Measurements from ENCODE around the gene SLC41A1. TPM values are rescaled to one million over a fixed set of nuclear protein-coding genes. Genes with fewer than 3 reads are reported as not detected.

SLC41A1 gene
- total RNA-seq, 1 donor from 2014 or later = 35.2 TPM

- no peak for DNase-seq (ENCODE audit: low spot score)
- H3K4me1 Mint-ChIP-seq (ENCODE audit: unreplicated experiment) = peaks cover 8% of the 10 kb centered on the region
- H3K27me3 Mint-ChIP-seq (ENCODE audit: unreplicated experiment) = no peaks in the 10 kb centered on the region
- H3K27ac Mint-ChIP-seq (ENCODE audit: unreplicated experiment) = no peak overlapping the region
- no peak overlapping the region for H3K4me3 Mint-ChIP-seq (ENCODE audit: unreplicated experiment)
- no peaks in the 10 kb centered on the region for H3K36me3 Mint-ChIP-seq (ENCODE audit: low read depth, unreplicated experiment)
- no peaks in the 10 kb centered on the region for H3K9me3 Mint-ChIP-seq (ENCODE audit: unreplicated experiment)
- TF ChIP-seq, protein P1, sequence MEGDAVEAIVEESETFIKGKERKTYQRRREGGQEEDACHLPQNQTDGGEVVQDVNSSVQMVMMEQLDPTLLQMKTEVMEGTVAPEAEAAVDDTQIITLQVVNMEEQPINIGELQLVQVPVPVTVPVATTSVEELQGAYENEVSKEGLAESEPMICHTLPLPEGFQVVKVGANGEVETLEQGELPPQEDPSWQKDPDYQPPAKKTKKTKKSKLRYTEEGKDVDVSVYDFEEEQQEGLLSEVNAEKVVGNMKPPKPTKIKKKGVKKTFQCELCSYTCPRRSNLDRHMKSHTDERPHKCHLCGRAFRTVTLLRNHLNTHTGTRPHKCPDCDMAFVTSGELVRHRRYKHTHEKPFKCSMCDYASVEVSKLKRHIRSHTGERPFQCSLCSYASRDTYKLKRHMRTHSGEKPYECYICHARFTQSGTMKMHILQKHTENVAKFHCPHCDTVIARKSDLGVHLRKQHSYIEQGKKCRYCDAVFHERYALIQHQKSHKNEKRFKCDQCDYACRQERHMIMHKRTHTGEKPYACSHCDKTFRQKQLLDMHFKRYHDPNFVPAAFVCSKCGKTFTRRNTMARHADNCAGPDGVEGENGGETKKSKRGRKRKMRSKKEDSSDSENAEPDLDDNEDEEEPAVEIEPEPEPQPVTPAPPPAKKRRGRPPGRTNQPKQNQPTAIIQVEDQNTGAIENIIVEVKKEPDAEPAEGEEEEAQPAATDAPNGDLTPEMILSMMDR (IDR thresholded peaks at IDR 0.05; ENCODE audit: unreplicated experiment) = no peak
Measured at GRCh38 chr1:205783433-205783795, 29.6 kb downstream of the SLC41A1 start.

DNA sequence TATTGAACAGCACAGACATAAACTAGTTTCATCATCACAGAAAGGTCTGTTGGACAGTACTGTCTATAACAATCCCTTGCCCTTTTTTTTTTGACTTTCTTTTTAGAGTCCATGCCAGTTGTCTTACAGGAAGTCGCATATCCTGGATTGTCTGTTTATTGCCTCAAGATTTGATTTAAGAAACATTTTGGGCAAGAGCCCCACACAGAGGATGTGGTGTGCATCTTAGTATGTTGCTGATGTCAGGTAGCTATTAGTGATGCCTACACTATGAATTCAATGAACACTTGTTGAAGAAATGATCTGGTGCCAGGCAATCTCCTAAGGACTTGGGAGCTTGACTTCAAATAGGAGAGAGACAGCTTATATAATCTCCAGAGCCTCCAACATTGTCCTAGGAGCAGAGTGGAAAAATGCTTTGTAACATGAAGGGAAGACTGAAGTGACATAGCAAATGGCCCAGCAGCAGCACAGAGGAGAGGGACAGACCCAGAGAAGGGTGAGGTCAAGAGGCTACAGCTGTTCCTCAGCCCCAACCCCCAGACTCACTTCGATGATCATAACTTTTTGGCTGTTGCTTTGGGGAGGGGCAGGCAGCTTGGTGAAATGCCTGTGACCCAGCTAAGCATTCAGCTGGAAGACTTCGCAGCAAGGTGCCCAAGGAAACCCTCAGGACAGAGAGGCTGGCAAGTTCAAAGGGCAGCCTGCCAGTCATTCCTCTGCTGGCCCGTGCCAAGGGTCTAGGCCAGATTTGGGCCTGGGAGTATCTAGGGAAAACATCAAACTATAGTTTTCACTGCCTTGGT lies 30.2 kb downstream of the SLC41A1 start:
- DNase-seq (ENCODE audit: low spot score) = no peak
- TF ChIP-seq, protein P1 (IDR thresholded peaks at IDR 0.05; ENCODE audit: unreplicated experiment) = no peak
- H3K9me3 Mint-ChIP-seq (ENCODE audit: unreplicated experiment) = no peaks in the 10 kb centered on the region
- H3K27ac Mint-ChIP-seq (ENCODE audit: unreplicated experiment) = no peak overlapping the region
- H3K36me3 Mint-ChIP-seq (ENCODE audit: low read depth, unreplicated experiment) = no peaks in the 10 kb centered on the region
- peaks cover 7% of the 10 kb centered on the region for H3K4me1 Mint-ChIP-seq (ENCODE audit: unreplicated experiment)
- H3K4me3 Mint-ChIP-seq (ENCODE audit: unreplicated experiment) = no peak overlapping the region
- H3K27me3 Mint-ChIP-seq (ENCODE audit: unreplicated experiment) = no peaks in the 10 kb centered on the region

GRCh38 chr1:205780335-205780734 lies 32.7 kb downstream of the SLC41A1 start:
- H3K36me3 Mint-ChIP-seq (ENCODE audit: low read depth, unreplicated experiment) = no peaks in the 10 kb centered on the region
- H3K9me3 Mint-ChIP-seq (ENCODE audit: unreplicated experiment) = no peaks in the 10 kb centered on the region
- H3K27ac Mint-ChIP-seq (ENCODE audit: unreplicated experiment) = no peak overlapping the region
- TF ChIP-seq, protein P1 (IDR thresholded peaks at IDR 0.05; ENCODE audit: unreplicated experiment) = no peak
- no peaks in the 10 kb centered on the region for H3K27me3 Mint-ChIP-seq (ENCODE audit: unreplicated experiment)
- no peaks in the 10 kb centered on the region for H3K4me1 Mint-ChIP-seq (ENCODE audit: unreplicated experiment)
- no peak overlapping the region for H3K4me3 Mint-ChIP-seq (ENCODE audit: unreplicated experiment)
- no peak for DNase-seq (ENCODE audit: low spot score)

DNA sequence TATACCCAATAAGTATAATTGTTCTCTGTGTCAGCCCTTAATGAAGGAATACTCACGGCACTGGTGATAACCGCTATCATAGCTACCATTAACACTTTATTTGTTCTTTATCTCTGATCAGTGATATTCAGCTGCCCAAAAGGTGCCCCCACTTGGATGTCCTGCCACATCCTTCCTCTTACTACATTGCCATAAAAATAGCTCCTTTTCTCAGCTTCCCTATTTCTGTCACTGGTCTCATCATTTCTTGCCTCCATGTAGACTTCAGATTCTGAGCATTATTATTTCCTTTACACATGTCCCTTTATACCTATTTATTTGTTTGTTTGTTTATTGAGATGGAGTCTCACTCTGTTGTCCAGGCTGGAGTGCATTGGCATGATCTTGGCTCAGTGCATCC lies 35.0 kb downstream of the SLC41A1 start:
- Mint-ChIP-seq H3K4me1 (ENCODE audit: unreplicated experiment) (peaks cover 8% of the 10 kb centered on the region), H3K27me3 (ENCODE audit: unreplicated experiment) (peaks cover 4% of the 10 kb centered on the region), H3K36me3 (ENCODE audit: low read depth, unreplicated experiment) (no peaks in the 10 kb centered on the region), H3K4me3 (ENCODE audit: unreplicated experiment) (no peak overlapping the region), H3K27ac (ENCODE audit: unreplicated experiment) (no peak overlapping the region), H3K9me3 (ENCODE audit: unreplicated experiment) (no peaks in the 10 kb centered on the region)
- no peak for DNase-seq (ENCODE audit: low spot score)
- TF ChIP-seq, protein P1 (IDR thresholded peaks at IDR 0.05; ENCODE audit: unreplicated experiment) = no peak

DNA sequence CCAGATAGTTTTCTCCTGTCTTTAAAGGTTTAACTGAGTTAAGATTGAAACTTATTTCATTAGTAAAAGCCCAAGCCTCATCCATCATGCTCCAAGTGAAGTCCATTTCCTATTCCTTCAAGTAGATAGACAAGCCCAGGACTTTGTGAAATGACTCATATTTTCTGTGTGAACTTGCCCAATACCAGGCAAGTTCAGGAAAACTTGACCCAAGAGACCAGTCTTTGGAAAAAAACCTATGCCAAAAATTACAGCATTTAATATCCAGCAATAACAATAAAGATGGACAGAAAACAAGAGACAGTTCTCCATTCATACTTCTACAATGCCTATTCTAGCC lies 37.3 kb downstream of the SLC41A1 start:
- no peaks in the 10 kb centered on the region for H3K9me3 Mint-ChIP-seq (ENCODE audit: unreplicated experiment)
- H3K36me3 Mint-ChIP-seq (ENCODE audit: low read depth, unreplicated experiment) = peaks cover 2% of the 10 kb centered on the region
- H3K27ac Mint-ChIP-seq (ENCODE audit: unreplicated experiment) = peak overlapping the region; percentile 89
- TF ChIP-seq, protein P1 (IDR thresholded peaks at IDR 0.05; ENCODE audit: unreplicated experiment) = no peak
- peak overlapping the region; percentile 97 for H3K4me3 Mint-ChIP-seq (ENCODE audit: unreplicated experiment)
- peaks cover 8% of the 10 kb centered on the region for H3K4me1 Mint-ChIP-seq (ENCODE audit: unreplicated experiment)
- no peak for DNase-seq (ENCODE audit: low spot score)
- peaks cover 4% of the 10 kb centered on the region for H3K27me3 Mint-ChIP-seq (ENCODE audit: unreplicated experiment)
